K562 (cell line): ENCODE measurements around the gene MRNIP.

ENCODE experiments used
- EZH2 ChIP-seq: IDR thresholded peaks from 2 replicates; pipeline ENCODE4 v1.6.1; 2012; ENCODE audit warnings: low read depth, mild to moderate bottlenecking, inconsistent platforms, low read length, borderline replicate concordance
- MAFK ChIP-seq: IDR thresholded peaks from 2 replicates; pipeline ENCODE4 v1.6.1; 2011; ENCODE audit warnings: low read length, improper control_type of control experiment
- MAX ChIP-seq: sonication (generic); formaldehyde crosslinking; IDR thresholded peaks from 2 replicates; pipeline ENCODE4 v1.9.0; 2022; ENCODE audit warnings: mild to moderate bottlenecking, missing genetic modification reagents
- NR3C1 ChIP-seq: sonication (generic); formaldehyde crosslinking; IDR thresholded peaks from 2 replicates; pipeline ENCODE4 v1.8.1; 2022; ENCODE audit warnings: missing genetic modification reagents
- POLR2AphosphoS5 ChIP-seq: IDR thresholded peaks from 2 replicates; pipeline ENCODE4 v1.6.1; 2011; ENCODE audit warnings: mild to moderate bottlenecking, low read depth, low read length, moderate library complexity; ENCODE audit not compliant: control insufficient read depth, insufficient read depth
- SMARCC2 ChIP-seq: fragments of 450-650 bp; IDR thresholded peaks from 2 replicates; pipeline ENCODE4 v1.6.1; 2017; ENCODE audit warnings: antibody characterized with exemption, moderate library complexity, mild to moderate bottlenecking, low read depth
- ZBTB7A ChIP-seq: IDR thresholded peaks from 2 replicates; pipeline ENCODE4 v1.6.1; 2011; ENCODE audit warnings: low read depth, mild to moderate bottlenecking, low read length, moderate library complexity, borderline replicate concordance; ENCODE audit not compliant: control insufficient read depth
- ZHX1 ChIP-seq: fragments of 150-350 bp; conservative IDR thresholded peaks from 2 replicates; pipeline ENCODE4 v1.6.1; 2014; ENCODE audit warnings: low read length
- ZNF224 ChIP-seq: sonication (generic); formaldehyde crosslinking; IDR thresholded peaks from 2 replicates; pipeline ENCODE4 v1.8.0; 2022; ENCODE audit warnings: mild to moderate bottlenecking, missing genetic modification reagents
- ZNF318 ChIP-seq, 2 experiments: fragments of 450-650 bp; IDR thresholded peaks; 2 replicates each; pipeline ENCODE4 v1.6.1; 2016; ENCODE audit warnings: mild to moderate bottlenecking in 2 of 2, borderline replicate concordance in 1 of 2, low read depth in 1 of 2, moderate library complexity in 1 of 2
- ZNF324 ChIP-seq: fragments of 250-450 bp; sonication (Bioruptor Pico); IDR thresholded peaks from 2 replicates; pipeline ENCODE4 v1.4.0; 2020; ENCODE audit warnings: mild to moderate bottlenecking

GRCh38 chr5:179830818-179831468 lies 27.7 kb downstream of the MRNIP start:
- TF ChIP-seq NR3C1 (CRISPR knock-in tag) (no peak), MAX (CRISPR knock-in tag) (no peak), ZHX1 (no peak), ZNF318 (IDR thresholded peaks at IDR 0.05; ENCODE audit: borderline replicate concordance in 1 of 2, low read depth in 1 of 2) (no peak), ZNF224 (CRISPR knock-in tag) (no peak), POLR2AphosphoS5 (peak; percentile 3; the same call in 1 of the 2 replicates), ZBTB7A (no peak), SMARCC2 (no peak), MAFK (no peak), ZNF324 (CRISPR knock-in tag) (no peak), EZH2 (no peak)
